ENCODE results near the gene SSTR4.
"Not testable (repeated sequence)": the region's sequence is repeated elsewhere in the genome, so short reads cannot be mapped to it uniquely, and the experiment has no call there.

Gene SSTR4

DNA sequence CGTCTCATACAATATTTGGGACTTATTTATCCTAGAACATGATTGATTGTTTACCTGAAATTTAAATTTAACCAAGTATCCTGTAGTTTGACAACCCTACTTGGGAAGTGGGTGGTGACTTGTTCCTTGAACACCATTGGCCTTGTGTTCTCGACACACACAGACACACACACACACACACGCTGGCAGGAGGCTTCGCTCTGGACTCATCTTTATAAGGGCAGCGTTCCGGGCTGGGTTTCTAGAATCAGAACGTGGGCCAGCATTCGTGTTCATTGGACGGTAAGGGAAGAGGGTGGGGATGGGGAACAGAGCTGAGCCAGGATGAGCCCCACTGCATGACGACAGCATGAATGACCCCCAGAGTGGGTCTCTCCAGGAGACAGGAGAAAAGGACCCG is 16.2 kb upstream of the SSTR4 start:
- FAIRE-seq: no peak

GRCh38 chr20:23019403-23019802 is 15.7 kb upstream of the SSTR4 start:
- FAIRE-seq: no peak

DNA sequence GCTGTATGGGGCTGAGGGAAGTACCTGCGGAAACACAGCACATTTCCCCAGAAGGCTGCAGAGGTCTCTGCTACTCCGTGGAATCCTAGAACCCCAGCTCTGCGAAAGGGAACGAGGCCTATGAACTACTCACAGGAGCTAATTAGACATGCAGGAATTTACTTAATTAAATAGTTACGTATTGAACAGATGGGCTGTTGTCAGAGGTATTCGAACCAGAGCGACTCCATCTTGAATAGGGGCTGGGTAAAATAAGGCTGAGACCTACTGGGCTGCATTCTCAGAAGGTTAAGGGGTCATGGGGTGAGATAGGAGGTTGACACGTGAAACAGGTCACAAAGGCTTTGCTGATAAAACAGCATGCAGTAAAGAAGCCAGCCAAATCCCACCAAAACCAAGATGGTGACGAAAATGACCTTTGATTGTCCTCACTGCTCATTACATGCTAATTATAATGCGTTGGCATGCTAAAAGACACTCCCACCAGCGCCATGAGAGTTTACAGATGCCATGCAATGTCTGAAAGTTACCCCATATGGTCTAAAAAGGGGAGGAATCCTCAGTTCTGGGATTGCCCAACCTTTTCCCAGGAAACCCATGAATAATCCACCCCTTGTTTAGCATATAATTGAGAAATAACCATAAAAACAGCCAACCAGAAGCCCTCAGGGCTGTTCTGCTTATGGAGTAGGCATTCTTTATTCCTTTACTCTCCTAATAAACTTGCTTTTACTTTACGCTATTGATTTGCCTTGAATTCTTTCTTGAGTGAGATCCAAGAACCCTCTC is 14.7 kb upstream of the SSTR4 start:
- no peak for FAIRE-seq

DNA sequence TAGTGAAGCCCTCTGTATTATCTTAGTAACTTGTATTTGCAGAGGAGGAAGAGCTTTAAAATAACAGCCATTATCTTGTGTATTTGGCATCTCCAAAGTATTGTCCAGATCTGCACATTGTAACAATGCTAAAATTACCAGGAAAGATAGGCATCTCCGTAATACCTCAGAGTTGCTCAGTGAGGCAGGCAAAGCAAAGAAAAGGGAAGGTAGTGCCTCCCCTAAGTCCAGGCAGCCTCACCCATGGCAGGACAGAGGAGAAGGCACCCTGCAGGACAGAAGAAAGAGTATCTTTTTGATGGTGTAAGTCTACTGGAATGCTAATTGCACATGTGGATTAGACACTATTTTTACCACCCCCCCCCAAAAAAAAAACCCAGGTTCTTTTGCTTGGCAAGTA is 13.6 kb upstream of the SSTR4 start:
- no peak for FAIRE-seq

GRCh38 chr20:23021951-23022350 is 13.2 kb upstream of the SSTR4 start:
- FAIRE-seq: no peak

DNA sequence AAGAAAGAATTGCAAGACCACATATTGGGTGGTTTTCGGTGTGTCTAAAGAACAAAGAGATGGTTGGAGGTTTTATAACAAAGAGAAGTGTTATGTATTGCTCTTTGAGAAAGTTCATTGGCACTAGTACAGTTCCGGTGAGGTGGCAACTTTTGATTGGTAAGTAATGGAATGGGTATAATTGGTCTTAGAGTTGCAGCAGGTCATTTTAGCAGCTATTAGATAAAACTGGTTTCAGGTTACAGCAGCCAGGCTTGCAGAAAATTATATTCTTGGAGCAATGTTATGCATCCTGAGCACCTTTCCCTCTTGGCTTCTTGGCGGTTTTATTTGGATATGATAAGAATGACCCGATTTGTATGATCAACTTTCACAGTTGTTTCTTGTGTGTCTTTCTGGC is 12.3 kb upstream of the SSTR4 start:
- FAIRE-seq: no peak

DNA sequence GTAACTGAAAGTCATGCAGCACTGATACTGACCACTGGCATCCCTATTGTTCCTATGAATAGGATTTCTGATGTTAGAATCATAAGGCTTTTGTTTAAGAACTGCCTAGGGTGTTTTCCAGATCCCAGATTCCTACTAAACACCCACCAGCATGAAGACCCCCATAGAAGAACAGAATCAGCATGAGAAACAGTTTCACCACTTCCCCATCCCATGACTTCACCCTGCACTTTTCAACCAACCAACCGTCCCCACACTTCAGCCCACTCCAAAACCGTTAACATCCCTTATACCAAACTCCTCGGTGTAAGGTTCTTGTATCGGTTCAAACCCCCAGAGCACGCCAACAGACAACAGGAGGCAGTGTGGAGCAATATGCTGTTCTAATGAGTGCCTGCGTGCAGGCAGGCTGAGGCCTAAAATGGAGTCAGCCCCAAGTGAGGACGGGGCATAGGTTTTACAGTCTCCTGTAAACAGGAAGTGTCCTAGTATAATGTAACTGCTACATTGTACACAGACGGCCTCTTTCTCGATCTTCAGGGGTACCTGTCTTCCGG is 11.4 kb upstream of the SSTR4 start:
- FAIRE-seq: no peak

DNA sequence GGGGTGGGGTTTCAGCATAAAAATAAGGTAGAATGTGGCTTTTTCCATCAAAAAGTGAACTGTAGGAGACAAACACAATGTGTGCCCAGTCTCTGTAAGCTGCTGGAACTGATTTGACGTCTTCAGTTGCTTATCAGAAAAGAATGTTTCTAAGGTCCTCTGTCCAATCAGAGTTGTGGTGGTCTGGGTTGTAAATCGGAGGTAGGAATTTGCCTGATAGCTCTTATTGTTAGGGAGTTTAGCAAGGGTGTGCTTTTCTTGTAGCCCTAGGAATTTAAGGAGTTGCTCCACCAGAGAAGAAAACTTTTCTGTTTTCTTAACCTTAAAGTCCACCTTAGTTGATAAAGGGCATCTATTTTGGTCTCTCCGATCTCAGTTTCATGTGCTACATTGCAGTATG is 10.4 kb upstream of the SSTR4 start:
- no peak for FAIRE-seq

- FAIRE-seq: not testable (repeated sequence)
Observed at GRCh38 chr20:23025503-23025902, 9.6 kb upstream of the SSTR4 start.

GRCh38 chr20:23027721-23028120 is 7.4 kb upstream of the SSTR4 start:
- FAIRE-seq: no peak

GRCh38 chr20:23028392-23028791 is 6.7 kb upstream of the SSTR4 start:
- FAIRE-seq: no peak

DNA sequence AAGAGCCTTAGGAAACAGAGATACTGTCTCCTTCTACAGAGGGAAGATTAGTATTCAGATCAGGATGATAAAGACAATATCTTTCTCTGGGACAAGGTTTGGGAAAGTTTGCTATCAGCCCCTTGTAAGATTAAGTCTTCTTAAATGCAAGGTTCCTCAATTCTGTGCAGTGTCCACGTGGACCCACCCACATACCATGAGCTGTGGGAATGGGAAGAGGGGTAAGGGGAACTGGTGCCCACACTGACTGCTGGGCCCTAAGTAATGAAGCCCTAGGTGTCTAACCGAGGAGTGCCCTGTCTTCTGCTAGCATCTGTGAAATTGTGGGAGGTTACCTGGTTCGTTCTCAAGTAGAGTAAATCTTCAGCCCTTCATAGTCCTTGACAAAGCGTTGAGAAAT is 5.8 kb upstream of the SSTR4 start:
- no peak for FAIRE-seq

GRCh38 chr20:23031346-23031745 is 3.8 kb upstream of the SSTR4 start:
- FAIRE-seq: no peak

GRCh38 chr20:23032056-23032749 is 2.9 kb upstream of the SSTR4 start:
- no peak for FAIRE-seq

- FAIRE-seq: no peak
Observed at GRCh38 chr20:23032750-23033078, 2.4 kb upstream of the SSTR4 start.

DNA sequence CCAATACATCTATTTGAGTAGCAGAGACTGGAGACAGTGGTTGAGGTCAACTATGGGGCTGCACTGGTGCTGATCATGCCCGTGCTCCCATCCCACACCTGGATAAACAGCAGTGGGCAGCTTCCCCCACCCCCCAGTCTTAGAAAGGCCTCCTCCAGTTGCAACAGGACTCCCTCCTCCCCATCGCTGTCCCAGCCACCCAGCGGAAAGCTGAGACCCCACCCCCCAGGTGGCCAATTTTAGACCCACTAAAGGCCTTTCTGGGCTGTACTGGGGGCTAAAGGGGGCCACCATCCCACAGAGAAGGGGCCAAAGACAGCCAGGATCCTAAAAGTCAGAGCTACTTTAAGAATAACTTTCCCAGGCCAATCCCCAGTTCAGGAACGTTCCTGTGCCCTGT is 1.2 kb upstream of the SSTR4 start:
- FAIRE-seq: no peak

DNA sequence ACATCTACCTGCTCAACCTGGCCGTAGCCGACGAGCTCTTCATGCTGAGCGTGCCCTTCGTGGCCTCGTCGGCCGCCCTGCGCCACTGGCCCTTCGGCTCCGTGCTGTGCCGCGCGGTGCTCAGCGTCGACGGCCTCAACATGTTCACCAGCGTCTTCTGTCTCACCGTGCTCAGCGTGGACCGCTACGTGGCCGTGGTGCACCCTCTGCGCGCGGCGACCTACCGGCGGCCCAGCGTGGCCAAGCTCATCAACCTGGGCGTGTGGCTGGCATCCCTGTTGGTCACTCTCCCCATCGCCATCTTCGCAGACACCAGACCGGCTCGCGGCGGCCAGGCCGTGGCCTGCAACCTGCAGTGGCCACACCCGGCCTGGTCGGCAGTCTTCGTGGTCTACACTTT is 619 bp downstream of the SSTR4 start:
- FAIRE-seq: no peak

GRCh38 chr20:23036371-23036770 is 1.3 kb downstream of the SSTR4 start:
- FAIRE-seq: no peak

GRCh38 chr20:23037017-23037481 is 1.9 kb downstream of the SSTR4 start:
- FAIRE-seq: no peak

GRCh38 chr20:23039136-23039875 is 4.2 kb downstream of the SSTR4 start:
- FAIRE-seq: no peak

DNA sequence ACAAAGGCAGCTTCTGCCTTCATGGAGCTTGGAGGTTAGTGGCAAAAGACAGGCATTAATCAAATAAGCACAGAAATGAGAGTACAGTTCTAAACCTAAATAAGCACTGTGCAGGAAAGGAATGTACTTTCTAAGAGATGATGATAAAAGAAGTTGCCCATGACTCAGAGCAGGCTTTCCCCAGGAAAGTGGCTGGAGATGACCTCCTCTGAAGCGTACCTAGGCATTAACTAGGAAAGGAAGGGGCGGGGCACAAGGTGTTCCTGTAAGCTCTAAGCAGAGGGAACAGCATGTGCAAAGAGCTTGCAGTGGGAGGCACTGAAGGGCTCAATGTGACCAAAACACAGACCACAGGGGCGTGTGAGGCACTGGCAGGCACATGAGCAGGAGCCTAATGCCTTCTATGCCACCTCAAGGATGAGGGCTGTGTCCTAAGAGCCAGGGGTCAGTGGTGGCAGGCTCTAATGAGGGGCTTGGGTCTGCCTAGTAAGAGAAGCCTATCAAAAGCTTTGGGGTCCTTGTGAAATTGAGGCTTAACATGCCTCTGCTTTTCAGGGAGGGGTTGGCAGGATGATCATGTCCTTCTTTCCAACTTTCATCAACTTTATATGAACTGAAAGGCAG is 4.9 kb downstream of the SSTR4 start:
- no peak for FAIRE-seq

GRCh38 chr20:23042270-23042669 is 7.2 kb downstream of the SSTR4 start:
- FAIRE-seq: no peak

DNA sequence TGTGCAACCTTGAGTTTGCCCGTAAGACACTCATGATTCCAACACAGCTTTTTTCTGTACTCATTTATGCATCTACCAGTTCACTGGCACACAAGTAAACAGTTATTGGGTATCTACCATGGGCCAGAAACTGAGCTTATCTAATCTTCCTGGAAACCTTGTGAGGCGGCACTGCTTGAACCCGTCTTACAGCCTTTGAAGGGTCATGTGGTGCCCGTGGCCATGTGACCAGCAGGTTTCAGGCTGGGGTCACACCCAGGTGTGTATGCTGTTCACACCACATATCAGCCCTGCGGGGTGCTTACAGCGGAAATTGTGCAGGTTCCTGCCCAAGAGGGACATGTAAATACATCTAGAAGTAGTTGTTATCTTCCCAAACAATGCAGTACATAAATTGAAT is 8.3 kb downstream of the SSTR4 start:
- FAIRE-seq: no peak
